Measurements from ENCODE around the gene PRKG1.

The PRKG1 gene

GRCh38 chr10:52331638-52332364, 1257.5 kb downstream of the PRKG1 start:
- Mint-ChIP-seq H3K27ac (no peak overlapping the region), H3K4me3 (no peak overlapping the region), H3K27me3 (peaks cover 6% of the 10 kb centered on the region), H3K4me1 (no peaks in the 10 kb centered on the region), H3K9me3 (no peaks in the 10 kb centered on the region)
- ATAC-seq: no peak
- no peak for DNase-seq

- H3K27me3 Mint-ChIP-seq: peaks cover 6% of the 10 kb centered on the region
- H3K27ac Mint-ChIP-seq: no peak overlapping the region
- no peak overlapping the region for H3K4me3 Mint-ChIP-seq
- ATAC-seq (no peak), DNase-seq (no peak)
- no peaks in the 10 kb centered on the region for H3K9me3 Mint-ChIP-seq
- no peaks in the 10 kb centered on the region for H3K4me1 Mint-ChIP-seq
Observed at GRCh38 chr10:52332815-52333214, 1258.5 kb downstream of the PRKG1 start.

- Mint-ChIP-seq H3K9me3 (no peaks in the 10 kb centered on the region), H3K4me3 (no peak overlapping the region), H3K4me1 (no peaks in the 10 kb centered on the region), H3K27ac (no peak overlapping the region), H3K27me3 (peaks cover 6% of the 10 kb centered on the region)
- no peak for DNase-seq
- no peak for ATAC-seq
Observed at GRCh38 chr10:52334595-52334994, 1260.3 kb downstream of the PRKG1 start.

DNA sequence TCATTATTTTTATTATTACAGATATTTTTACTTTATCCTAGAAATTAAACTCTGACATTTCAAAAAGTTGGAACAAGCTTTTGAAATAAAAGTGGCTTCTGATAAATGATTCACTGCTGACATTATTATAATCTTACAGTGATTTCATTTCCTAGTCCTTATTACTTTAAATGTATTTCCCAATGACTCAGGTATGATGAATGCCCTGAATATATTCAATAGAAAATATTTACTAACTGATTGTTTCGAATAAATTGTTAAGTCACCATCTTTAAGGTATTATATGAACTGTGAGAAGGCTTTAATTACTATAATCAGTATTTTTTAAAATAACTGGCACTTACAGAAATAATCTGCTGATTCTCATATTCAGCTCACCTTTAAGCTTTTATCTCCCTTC, 1261.4 kb downstream of the PRKG1 start:
- Mint-ChIP-seq H3K4me3 (no peak overlapping the region), H3K4me1 (no peaks in the 10 kb centered on the region), H3K27me3 (peaks cover 6% of the 10 kb centered on the region), H3K9me3 (no peaks in the 10 kb centered on the region), H3K27ac (no peak overlapping the region)
- DNase-seq (no peak), ATAC-seq (no peak)

DNA sequence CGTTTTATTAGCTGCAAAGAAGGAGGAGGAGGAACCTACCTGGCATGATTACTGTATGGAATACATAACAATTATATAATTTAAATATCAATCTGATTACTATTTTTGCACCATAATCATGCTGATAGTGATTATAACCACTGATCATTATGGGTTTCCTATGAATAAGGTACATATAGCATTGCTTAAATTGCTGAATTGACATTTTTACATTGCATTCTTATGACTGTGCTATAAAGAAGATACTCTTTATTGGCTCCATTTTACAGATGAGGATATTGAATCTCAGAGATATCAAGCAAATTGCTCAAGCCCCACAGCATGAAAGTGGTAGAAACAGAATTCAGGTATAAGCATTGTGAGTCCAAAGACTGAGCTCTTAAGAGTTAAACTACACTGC, 1262.9 kb downstream of the PRKG1 start:
- Mint-ChIP-seq H3K9me3 (no peaks in the 10 kb centered on the region), H3K27ac (no peak overlapping the region), H3K4me3 (no peak overlapping the region), H3K4me1 (no peaks in the 10 kb centered on the region), H3K27me3 (peaks cover 2% of the 10 kb centered on the region)
- DNase-seq (no peak), ATAC-seq (no peak)

DNA sequence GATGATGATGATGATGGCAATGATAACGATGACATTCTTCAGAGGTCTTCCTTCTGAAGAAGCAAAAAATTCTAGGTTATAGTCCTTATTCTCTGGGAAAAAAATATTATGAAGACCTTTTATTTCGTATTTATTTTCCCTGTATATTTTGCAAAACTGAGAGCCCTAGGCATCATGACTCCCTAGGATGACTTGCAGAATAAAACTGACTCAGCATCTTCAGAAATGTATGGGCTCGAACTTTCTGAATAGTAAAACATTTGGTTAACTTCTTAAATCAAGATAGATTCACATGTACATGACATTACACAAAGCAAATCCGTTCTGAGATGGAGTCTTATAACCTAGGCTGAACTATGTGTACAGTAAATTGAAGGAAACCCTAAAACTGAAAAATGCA, 1269.2 kb downstream of the PRKG1 start:
- DNase-seq: no peak
- no peaks in the 10 kb centered on the region for H3K27me3 Mint-ChIP-seq
- H3K4me1 Mint-ChIP-seq: no peaks in the 10 kb centered on the region
- no peak for ATAC-seq
- no peak overlapping the region for H3K27ac Mint-ChIP-seq
- no peak overlapping the region for H3K4me3 Mint-ChIP-seq
- H3K9me3 Mint-ChIP-seq: no peaks in the 10 kb centered on the region

- no peak overlapping the region for H3K27ac Mint-ChIP-seq
- H3K9me3 Mint-ChIP-seq: no peaks in the 10 kb centered on the region
- H3K4me3 Mint-ChIP-seq: no peak overlapping the region
- no peaks in the 10 kb centered on the region for H3K4me1 Mint-ChIP-seq
- no peaks in the 10 kb centered on the region for H3K27me3 Mint-ChIP-seq
- DNase-seq (no peak), ATAC-seq (no peak)
Observed at GRCh38 chr10:52346394-52347326, 1272.4 kb downstream of the PRKG1 start.

GRCh38 chr10:52347327-52347667, 1273.0 kb downstream of the PRKG1 start:
- Mint-ChIP-seq H3K4me3 (no peak overlapping the region), H3K27ac (no peak overlapping the region), H3K27me3 (no peaks in the 10 kb centered on the region), H3K4me1 (no peaks in the 10 kb centered on the region), H3K9me3 (no peaks in the 10 kb centered on the region)
- no peak for ATAC-seq
- no peak for DNase-seq

Measured in stimulated activated naive CD8-positive, alpha-beta T cell treated with anti-CD3 and anti-CD28 coated beads, Interleukin-15, amount 100 ng/mL, for 72 hours (primary cell).